HepG2 (cell line): ENCODE data around the gene ACTN4. TPM values are rescaled to one million over a fixed set of nuclear protein-coding genes. Genes with fewer than 3 reads are reported as not detected.

Experiments used
- ARNTL ChIP-seq: sonication (generic); formaldehyde crosslinking; IDR thresholded peaks from 2 replicates; pipeline ENCODE4 v1.4.0; 2020; ENCODE audit warnings: mild to moderate bottlenecking, missing genetic modification reagents
- CSRNP1 ChIP-seq: sonication (generic); formaldehyde crosslinking; IDR thresholded peaks from 2 replicates; pipeline ENCODE4 v1.8.1; 2023; ENCODE audit warnings: mild to moderate bottlenecking, missing genetic modification reagents
- DNMT1 ChIP-seq: sonication (generic); formaldehyde crosslinking; IDR thresholded peaks from 2 replicates; pipeline ENCODE4 v1.5.1; 2020; ENCODE audit warnings: mild to moderate bottlenecking, missing genetic modification reagents
- ERF ChIP-seq: IDR thresholded peaks from 2 replicates; pipeline ENCODE4 v1.6.1; 2018; ENCODE audit warnings: missing biosample characterization, missing genetic modification reagents
- FOXM1 ChIP-seq: sonication (generic); formaldehyde crosslinking; IDR thresholded peaks from 2 replicates; pipeline ENCODE4 v1.5.0; 2020; ENCODE audit warnings: missing genetic modification reagents
- NR2F6 ChIP-seq, 2 experiments: IDR thresholded peaks; 2 replicates each; pipeline ENCODE4 v1.6.1; 2016; ENCODE audit warnings: antibody characterized with exemption in 1 of 2, mild to moderate bottlenecking in 1 of 2
- SOX13 ChIP-seq, 3 experiments: fragments of 450-650 bp in 1 of 3; sonication (generic) in 1 of 3; formaldehyde crosslinking in 1 of 3; IDR thresholded peaks in 2 of 3; conservative IDR thresholded peaks in 1 of 3; 2 replicates each; pipeline versions ENCODE4 v1.5.0 to v1.6.1; 2016 to 2020; ENCODE audit warnings: antibody characterized with exemption in 1 of 3, mild to moderate bottlenecking in 1 of 3, missing compliant biosample characterization in 1 of 3, missing genetic modification reagents in 1 of 3, moderate library complexity in 1 of 3
- XBP1 ChIP-seq: sonication (generic); formaldehyde crosslinking; IDR thresholded peaks from 2 replicates; pipeline ENCODE4 v1.5.0; 2020; ENCODE audit warnings: missing genetic modification reagents
- ZBTB33 ChIP-seq: sonication (generic); formaldehyde crosslinking; IDR thresholded peaks from 2 replicates; pipeline ENCODE4 v1.4.0; 2020; ENCODE audit warnings: missing genetic modification reagents
- ZFX ChIP-seq: sonication (generic); formaldehyde crosslinking; IDR thresholded peaks from 2 replicates; pipeline ENCODE4 v1.4.0; 2020; ENCODE audit warnings: mild to moderate bottlenecking, low read depth, missing genetic modification reagents, moderate library complexity
- ZNF343 ChIP-seq: sonication (generic); formaldehyde crosslinking; IDR thresholded peaks from 2 replicates; pipeline ENCODE4 v1.4.0; 2020; ENCODE audit warnings: mild to moderate bottlenecking, missing genetic modification reagents
- ZNF607 ChIP-seq: sonication (generic); formaldehyde crosslinking; IDR thresholded peaks from 2 replicates; pipeline ENCODE4 v1.5.1; 2020; ENCODE audit warnings: missing genetic modification reagents, mild to moderate bottlenecking, borderline replicate concordance
- ZNF740 ChIP-seq: sonication (generic); formaldehyde crosslinking; IDR thresholded peaks from 2 replicates; pipeline ENCODE4 v1.4.0; 2020; ENCODE audit warnings: missing genetic modification reagents
- polyA plus RNA-seq, 8 experiments: library from polyadenylated mRNA; depleted of rRNA in 3 of 8; stranded (reverse) in 7 of 8; unstranded in 1 of 8; fragments of >200 nt; fragmentation: Illumina TruSeq in 4 of 8; extraction: Trizol in 4 of 8; gene quantifications; 2 replicates each; pipeline versions ENCODE4 v1.2.1 to v1.2.3, GENCODE V29; 2011 to 2016; ENCODE audit warnings: low read depth in 4 of 8, missing spikeins in 1 of 8, mixed read lengths in 1 of 8; ENCODE audit not compliant: insufficient read depth in 1 of 8
- total RNA-seq, 5 experiments: library from RNA; depleted of rRNA; stranded (reverse); fragments of >200 nt; fragmentation: Illumina TruSeq; extraction: Trizol; gene quantifications; 2 replicates each; pipeline ENCODE4 v1.2.3, GENCODE V29; 2016; ENCODE audit warnings: low read depth in 1 of 5
- TF ChIP-seq, protein P1 (sequence below): sonication (generic); formaldehyde crosslinking; conservative IDR thresholded peaks from 2 replicates; pipeline ENCODE4 v1.4.0; 2020; ENCODE audit warnings: mild to moderate bottlenecking, missing genetic modification reagents, moderate library complexity
- TF ChIP-seq, protein P2 (sequence below): sonication (generic); formaldehyde crosslinking; IDR thresholded peaks from 2 replicates; pipeline ENCODE4 v1.4.0; 2020; ENCODE audit warnings: mild to moderate bottlenecking, missing genetic modification reagents, borderline replicate concordance

Gene ACTN4
- total and polyA plus RNA-seq, 2 of the 13 experiments (the other 11 are each of a cell fraction or from before 2014, with no cell fraction given): 171 to 192 TPM

- TF ChIP-seq, protein P1, sequence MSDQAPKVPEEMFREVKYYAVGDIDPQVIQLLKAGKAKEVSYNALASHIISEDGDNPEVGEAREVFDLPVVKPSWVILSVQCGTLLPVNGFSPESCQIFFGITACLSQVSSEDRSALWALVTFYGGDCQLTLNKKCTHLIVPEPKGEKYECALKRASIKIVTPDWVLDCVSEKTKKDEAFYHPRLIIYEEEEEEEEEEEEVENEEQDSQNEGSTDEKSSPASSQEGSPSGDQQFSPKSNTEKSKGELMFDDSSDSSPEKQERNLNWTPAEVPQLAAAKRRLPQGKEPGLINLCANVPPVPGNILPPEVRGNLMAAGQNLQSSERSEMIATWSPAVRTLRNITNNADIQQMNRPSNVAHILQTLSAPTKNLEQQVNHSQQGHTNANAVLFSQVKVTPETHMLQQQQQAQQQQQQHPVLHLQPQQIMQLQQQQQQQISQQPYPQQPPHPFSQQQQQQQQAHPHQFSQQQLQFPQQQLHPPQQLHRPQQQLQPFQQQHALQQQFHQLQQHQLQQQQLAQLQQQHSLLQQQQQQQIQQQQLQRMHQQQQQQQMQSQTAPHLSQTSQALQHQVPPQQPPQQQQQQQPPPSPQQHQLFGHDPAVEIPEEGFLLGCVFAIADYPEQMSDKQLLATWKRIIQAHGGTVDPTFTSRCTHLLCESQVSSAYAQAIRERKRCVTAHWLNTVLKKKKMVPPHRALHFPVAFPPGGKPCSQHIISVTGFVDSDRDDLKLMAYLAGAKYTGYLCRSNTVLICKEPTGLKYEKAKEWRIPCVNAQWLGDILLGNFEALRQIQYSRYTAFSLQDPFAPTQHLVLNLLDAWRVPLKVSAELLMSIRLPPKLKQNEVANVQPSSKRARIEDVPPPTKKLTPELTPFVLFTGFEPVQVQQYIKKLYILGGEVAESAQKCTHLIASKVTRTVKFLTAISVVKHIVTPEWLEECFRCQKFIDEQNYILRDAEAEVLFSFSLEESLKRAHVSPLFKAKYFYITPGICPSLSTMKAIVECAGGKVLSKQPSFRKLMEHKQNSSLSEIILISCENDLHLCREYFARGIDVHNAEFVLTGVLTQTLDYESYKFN (CRISPR knock-in tag): peak; percentile 44
- TF ChIP-seq ZNF740 (CRISPR knock-in tag) (no peak), FOXM1 (CRISPR knock-in tag) (no peak), ZNF607 (CRISPR knock-in tag) (no peak), ZNF343 (CRISPR knock-in tag) (no peak), XBP1 (CRISPR knock-in tag) (no peak), NR2F6 (IDR thresholded peaks at IDR 0.05) (peak; percentile 39; the same call in 1 of the 2 replicates), NR2F6 (CRISPR knock-in tag; IDR thresholded peaks at IDR 0.05) (no peak; the same call in 1 of the 2 replicates), ERF (CRISPR knock-in tag) (no peak), ZBTB33 (CRISPR knock-in tag) (no peak), DNMT1 (no peak), ZFX (CRISPR knock-in tag) (peak; percentile 13; the same call in 1 of the 2 replicates), SOX13 (IDR thresholded peaks at IDR 0.05) (0 out of 2 replicates have a peak, but pooled peaks have one; percentile 10), SOX13 (CRISPR knock-in tag; conservative IDR thresholded peaks at IDR 0.05 in 1 of 2, IDR thresholded peaks at IDR 0.05 in 1 of 2) (no peak), ARNTL (no peak), CSRNP1 (CRISPR knock-in tag) (no peak)
- TF ChIP-seq, protein P2, sequence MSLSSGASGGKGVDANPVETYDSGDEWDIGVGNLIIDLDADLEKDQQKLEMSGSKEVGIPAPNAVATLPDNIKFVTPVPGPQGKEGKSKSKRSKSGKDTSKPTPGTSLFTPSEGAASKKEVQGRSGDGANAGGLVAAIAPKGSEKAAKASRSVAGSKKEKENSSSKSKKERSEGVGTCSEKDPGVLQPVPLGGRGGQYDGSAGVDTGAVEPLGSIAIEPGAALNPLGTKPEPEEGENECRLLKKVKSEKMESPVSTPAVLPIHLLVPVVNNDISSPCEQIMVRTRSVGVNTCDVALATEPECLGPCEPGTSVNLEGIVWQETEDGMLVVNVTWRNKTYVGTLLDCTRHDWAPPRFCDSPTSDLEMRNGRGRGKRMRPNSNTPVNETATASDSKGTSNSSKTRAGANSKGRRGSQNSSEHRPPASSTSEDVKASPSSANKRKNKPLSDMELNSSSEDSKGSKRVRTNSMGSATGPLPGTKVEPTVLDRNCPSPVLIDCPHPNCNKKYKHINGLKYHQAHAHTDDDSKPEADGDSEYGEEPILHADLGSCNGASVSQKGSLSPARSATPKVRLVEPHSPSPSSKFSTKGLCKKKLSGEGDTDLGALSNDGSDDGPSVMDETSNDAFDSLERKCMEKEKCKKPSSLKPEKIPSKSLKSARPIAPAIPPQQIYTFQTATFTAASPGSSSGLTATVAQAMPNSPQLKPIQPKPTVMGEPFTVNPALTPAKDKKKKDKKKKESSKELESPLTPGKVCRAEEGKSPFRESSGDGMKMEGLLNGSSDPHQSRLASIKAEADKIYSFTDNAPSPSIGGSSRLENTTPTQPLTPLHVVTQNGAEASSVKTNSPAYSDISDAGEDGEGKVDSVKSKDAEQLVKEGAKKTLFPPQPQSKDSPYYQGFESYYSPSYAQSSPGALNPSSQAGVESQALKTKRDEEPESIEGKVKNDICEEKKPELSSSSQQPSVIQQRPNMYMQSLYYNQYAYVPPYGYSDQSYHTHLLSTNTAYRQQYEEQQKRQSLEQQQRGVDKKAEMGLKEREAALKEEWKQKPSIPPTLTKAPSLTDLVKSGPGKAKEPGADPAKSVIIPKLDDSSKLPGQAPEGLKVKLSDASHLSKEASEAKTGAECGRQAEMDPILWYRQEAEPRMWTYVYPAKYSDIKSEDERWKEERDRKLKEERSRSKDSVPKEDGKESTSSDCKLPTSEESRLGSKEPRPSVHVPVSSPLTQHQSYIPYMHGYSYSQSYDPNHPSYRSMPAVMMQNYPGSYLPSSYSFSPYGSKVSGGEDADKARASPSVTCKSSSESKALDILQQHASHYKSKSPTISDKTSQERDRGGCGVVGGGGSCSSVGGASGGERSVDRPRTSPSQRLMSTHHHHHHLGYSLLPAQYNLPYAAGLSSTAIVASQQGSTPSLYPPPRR (CRISPR knock-in tag): no peak
- TF ChIP-seq, all 625 proteins: peak for 19
Observed at GRCh38 chr19:38665950-38666662, 18.7 kb downstream of the ACTN4 start (continued).
